ENCODE measurements around the gene OS9.

The OS9 gene

GRCh38 chr12:57729321-57729844 is 35.5 kb downstream of the OS9 start:
- Histone ChIP-seq H4K8ac (ENCODE audit: low read depth, low read length) (no peak overlapping the region), H2BK120ac (ENCODE audit: insufficient read depth, low read length, poor library complexity) (no peak overlapping the region), H3K4me3 (ENCODE audit: low read depth, low read length) (no peak overlapping the region), H3K36me3 (ENCODE audit: control insufficient read depth in 1 of 2, insufficient read depth in 2 of 2, low read length in 2 of 2) (no peaks in the 10 kb centered on the region), H4K91ac (ENCODE audit: low read depth, low read length) (no peak overlapping the region), H2BK5ac (ENCODE audit: low read depth, low read length, poor library complexity) (no peak overlapping the region), H3K14ac (ENCODE audit: low read length) (no peak overlapping the region), H3K4me1 (ENCODE audit: control insufficient read depth in 1 of 2, insufficient read depth in 2 of 2, low read length in 2 of 2) (peaks cover 7 to 12% of the 10 kb centered on the region in 2 experiments), H3K9ac (ENCODE audit: low read length) (no peak overlapping the region), H2AK5ac (ENCODE audit: low read length) (no peak overlapping the region), H2BK12ac (ENCODE audit: low read length) (no peak overlapping the region), H4K12ac (ENCODE audit: low read depth, low read length) (no peak overlapping the region), H3K18ac (ENCODE audit: low read length) (no peak overlapping the region), H3K27me3 (ENCODE audit: insufficient read depth, low read length) (peaks cover 34% of the 10 kb centered on the region), H3K9me3 (ENCODE audit: insufficient read depth, low read depth, low read length) (peaks cover 15% of the 10 kb centered on the region), H3K79me1 (ENCODE audit: low read length) (no peaks in the 10 kb centered on the region), H3K27ac (ENCODE audit: low read depth, low read length) (no peak overlapping the region), H3K79me2 (ENCODE audit: control insufficient read depth, insufficient read depth, low read length, poor library complexity) (no peaks in the 10 kb centered on the region), H3K4me2 (ENCODE audit: low read length) (no peak overlapping the region), H3K4ac (ENCODE audit: low read depth, low read length) (no peak overlapping the region), H2AFZ (ENCODE audit: insufficient read depth, low read length, poor library complexity) (no peak overlapping the region), H3K23ac (ENCODE audit: low read length) (no peak overlapping the region)
- no CpG with 5 or more reads among the region's 5 CpGs for WGBS (ENCODE audit: extremely low coverage, insufficient coverage, insufficient read length)
- no peak for DNase-seq

DNA sequence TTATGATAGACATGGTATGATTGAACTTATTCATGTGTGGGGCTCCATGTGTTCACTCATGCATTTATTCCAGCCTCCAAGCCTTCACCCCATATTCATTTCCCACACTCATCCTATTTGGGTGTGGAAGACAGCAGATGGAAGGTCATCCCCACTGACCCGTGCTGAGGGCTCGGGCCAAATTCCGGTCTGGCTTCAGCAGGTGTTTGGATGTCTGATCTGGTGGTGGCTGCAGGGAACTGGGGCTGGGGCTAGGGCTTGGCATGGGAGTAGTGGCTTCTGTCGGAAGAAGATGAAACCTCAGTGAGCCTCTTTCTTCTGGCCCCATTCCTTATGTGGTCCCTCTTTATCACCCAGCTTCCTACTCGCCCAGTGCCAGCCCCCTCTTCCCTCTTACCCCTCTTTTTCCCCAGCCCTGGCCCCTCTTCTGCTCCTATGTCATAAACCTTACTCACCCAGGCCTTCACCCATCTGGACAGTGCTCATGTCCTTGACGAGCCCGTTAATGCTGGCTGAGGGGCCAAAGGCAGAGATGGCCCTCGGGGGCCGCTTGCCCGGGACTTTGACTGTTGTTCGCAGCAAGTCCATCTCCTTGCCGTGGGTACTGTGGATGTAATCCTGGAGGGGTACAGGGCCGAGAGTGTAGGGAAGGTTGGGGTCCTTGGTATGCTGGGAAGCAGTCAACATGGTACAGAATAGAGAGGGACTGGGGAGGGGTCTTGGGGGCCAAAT is 36.6 kb downstream of the OS9 start:
- no peaks in the 10 kb centered on the region for H3K79me1 ChIP-seq (ENCODE audit: low read length)
- H4K12ac ChIP-seq (ENCODE audit: low read depth, low read length), result no peak overlapping the region
- no peak overlapping the region for H2BK5ac ChIP-seq (ENCODE audit: low read depth, low read length, poor library complexity)
- no peak overlapping the region for H3K9ac ChIP-seq (ENCODE audit: low read length)
- H2BK12ac ChIP-seq (ENCODE audit: low read length), result no peak overlapping the region
- no peak overlapping the region for H3K4ac ChIP-seq (ENCODE audit: low read depth, low read length)
- no peak overlapping the region for H2AK5ac ChIP-seq (ENCODE audit: low read length)
- H3K4me2 ChIP-seq (ENCODE audit: low read length), result no peak overlapping the region
- peaks cover 15% of the 10 kb centered on the region for H3K9me3 ChIP-seq (ENCODE audit: insufficient read depth, low read depth, low read length)
- no peaks in the 10 kb centered on the region for H3K36me3 ChIP-seq (ENCODE audit: control insufficient read depth in 1 of 2, insufficient read depth in 2 of 2, low read length in 2 of 2)
- H3K23ac ChIP-seq (ENCODE audit: low read length), result no peak overlapping the region
- H3K27me3 ChIP-seq (ENCODE audit: insufficient read depth, low read length), result peaks cover 43% of the 10 kb centered on the region
- no peak overlapping the region for H2AFZ ChIP-seq (ENCODE audit: insufficient read depth, low read length, poor library complexity)
- no peak overlapping the region for H4K91ac ChIP-seq (ENCODE audit: low read depth, low read length)
- H3K79me2 ChIP-seq (ENCODE audit: control insufficient read depth, insufficient read depth, low read length, poor library complexity), result no peaks in the 10 kb centered on the region
- H3K4me1 ChIP-seq (ENCODE audit: control insufficient read depth in 1 of 2, insufficient read depth in 2 of 2, low read length in 2 of 2), result peaks cover 7 to 12% of the 10 kb centered on the region in 2 experiments
- no peak overlapping the region for H3K18ac ChIP-seq (ENCODE audit: low read length)
- no peak overlapping the region for H3K27ac ChIP-seq (ENCODE audit: low read depth, low read length)
- H4K8ac ChIP-seq (ENCODE audit: low read depth, low read length), result no peak overlapping the region
- no peak overlapping the region for H3K14ac ChIP-seq (ENCODE audit: low read length)
- DNase-seq, result no peak
- no CpG with 5 or more reads among the region's 13 CpGs for WGBS (ENCODE audit: extremely low coverage, insufficient coverage, insufficient read length)
- H3K4me3 ChIP-seq (ENCODE audit: low read depth, low read length), result no peak overlapping the region
- H2BK120ac ChIP-seq (ENCODE audit: insufficient read depth, low read length, poor library complexity), result no peak overlapping the region

DNA sequence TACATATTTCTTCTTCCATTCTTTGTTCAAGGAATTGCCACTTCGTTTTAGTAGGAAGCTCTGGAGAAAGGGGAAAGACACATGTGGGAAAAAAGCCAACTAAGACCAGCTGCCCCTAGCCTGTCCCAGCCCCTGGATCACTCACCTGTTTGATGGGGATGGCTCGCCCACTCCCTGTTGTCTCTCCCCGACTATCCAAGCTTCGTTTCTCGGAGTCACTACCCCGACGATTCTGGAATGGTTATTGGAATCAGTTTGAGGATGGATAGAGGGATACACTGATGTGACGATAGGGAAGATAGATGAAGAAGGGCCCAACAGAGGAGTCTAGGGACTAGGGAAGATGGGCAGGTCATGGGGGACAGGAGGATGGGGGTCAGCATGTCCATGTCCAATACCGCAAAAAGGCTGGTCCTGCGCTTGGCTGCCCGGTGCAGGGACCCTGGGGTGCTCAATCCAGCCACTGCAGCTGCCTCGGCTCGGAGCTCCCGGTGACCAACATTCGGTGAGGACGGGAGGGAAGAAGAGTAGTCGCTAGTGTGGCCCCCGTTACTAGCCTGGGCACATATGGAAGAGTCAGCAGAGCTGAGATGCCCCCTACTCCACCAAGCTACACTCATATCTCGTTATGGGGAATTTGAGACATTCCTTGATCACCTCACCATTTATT is 37.6 kb downstream of the OS9 start:
- no peak overlapping the region for H2AK5ac ChIP-seq (ENCODE audit: low read length)
- H3K9ac ChIP-seq (ENCODE audit: low read length), result no peak overlapping the region
- no peaks in the 10 kb centered on the region for H3K36me3 ChIP-seq (ENCODE audit: control insufficient read depth in 1 of 2, insufficient read depth in 2 of 2, low read length in 2 of 2)
- H4K8ac ChIP-seq (ENCODE audit: low read depth, low read length), result no peak overlapping the region
- H3K4me2 ChIP-seq (ENCODE audit: low read length), result no peak overlapping the region
- H2BK120ac ChIP-seq (ENCODE audit: insufficient read depth, low read length, poor library complexity), result no peak overlapping the region
- no peak overlapping the region for H3K23ac ChIP-seq (ENCODE audit: low read length)
- DNase-seq, result no peak
- H3K9me3 ChIP-seq (ENCODE audit: insufficient read depth, low read depth, low read length), result peaks cover 17% of the 10 kb centered on the region
- no peak overlapping the region for H3K27ac ChIP-seq (ENCODE audit: low read depth, low read length)
- no peak overlapping the region for H4K12ac ChIP-seq (ENCODE audit: low read depth, low read length)
- no peak overlapping the region for H3K14ac ChIP-seq (ENCODE audit: low read length)
- H2BK12ac ChIP-seq (ENCODE audit: low read length), result no peak overlapping the region
- peaks cover 48% of the 10 kb centered on the region for H3K27me3 ChIP-seq (ENCODE audit: insufficient read depth, low read length)
- H2AFZ ChIP-seq (ENCODE audit: insufficient read depth, low read length, poor library complexity), result no peak overlapping the region
- no peak overlapping the region for H3K18ac ChIP-seq (ENCODE audit: low read length)
- peaks cover 1 to 4% of the 10 kb centered on the region in 2 experiments for H3K4me1 ChIP-seq (ENCODE audit: control insufficient read depth in 1 of 2, insufficient read depth in 2 of 2, low read length in 2 of 2)
- H3K4ac ChIP-seq (ENCODE audit: low read depth, low read length), result no peak overlapping the region
- no peaks in the 10 kb centered on the region for H3K79me2 ChIP-seq (ENCODE audit: control insufficient read depth, insufficient read depth, low read length, poor library complexity)
- no peak overlapping the region for H4K91ac ChIP-seq (ENCODE audit: low read depth, low read length)
- no peak overlapping the region for H3K4me3 ChIP-seq (ENCODE audit: low read depth, low read length)
- H2BK5ac ChIP-seq (ENCODE audit: low read depth, low read length, poor library complexity), result no peak overlapping the region
- WGBS (ENCODE audit: extremely low coverage, insufficient coverage, insufficient read length), result no CpG with 5 or more reads among the region's 19 CpGs
- H3K79me1 ChIP-seq (ENCODE audit: low read length), result no peaks in the 10 kb centered on the region

DNA sequence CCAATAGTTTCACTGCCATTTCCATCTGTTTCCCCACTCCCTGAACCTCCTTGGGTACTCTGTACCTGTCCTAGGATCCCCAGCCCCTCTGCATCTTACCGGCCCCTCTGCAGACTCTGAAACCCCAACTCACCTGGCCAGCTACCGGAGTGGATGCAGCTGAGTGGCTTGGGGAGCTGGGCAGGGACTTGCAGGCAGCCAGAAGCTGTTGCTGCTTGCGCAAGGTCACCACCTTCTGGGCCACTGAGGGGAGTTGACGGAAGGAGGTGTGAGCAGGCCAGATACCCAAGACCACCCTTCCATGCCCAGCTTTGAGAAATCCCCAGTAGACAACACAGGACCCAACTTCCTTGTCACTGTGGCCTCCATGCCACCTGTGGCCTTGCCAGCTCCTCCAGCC is 38.3 kb downstream of the OS9 start:
- no peak overlapping the region for H2BK12ac ChIP-seq (ENCODE audit: low read length)
- peaks cover 12% of the 10 kb centered on the region for H3K9me3 ChIP-seq (ENCODE audit: insufficient read depth, low read depth, low read length)
- H3K4me1 ChIP-seq (ENCODE audit: control insufficient read depth in 1 of 2, insufficient read depth in 2 of 2, low read length in 2 of 2), result no peaks in the 10 kb centered on the region
- H3K4me2 ChIP-seq (ENCODE audit: low read length), result no peak overlapping the region
- peaks cover 48% of the 10 kb centered on the region for H3K27me3 ChIP-seq (ENCODE audit: insufficient read depth, low read length)
- H3K79me1 ChIP-seq (ENCODE audit: low read length), result no peaks in the 10 kb centered on the region
- no peak overlapping the region for H2AK5ac ChIP-seq (ENCODE audit: low read length)
- no peak for DNase-seq
- H3K23ac ChIP-seq (ENCODE audit: low read length), result no peak overlapping the region
- WGBS (ENCODE audit: extremely low coverage, insufficient coverage, insufficient read length), result no CpG with 5 or more reads among the region's 4 CpGs
- H3K27ac ChIP-seq (ENCODE audit: low read depth, low read length), result no peak overlapping the region
- H3K9ac ChIP-seq (ENCODE audit: low read length), result no peak overlapping the region
- H3K14ac ChIP-seq (ENCODE audit: low read length), result no peak overlapping the region
- no peaks in the 10 kb centered on the region for H3K79me2 ChIP-seq (ENCODE audit: control insufficient read depth, insufficient read depth, low read length, poor library complexity)
- H3K18ac ChIP-seq (ENCODE audit: low read length), result no peak overlapping the region
- no peak overlapping the region for H2AFZ ChIP-seq (ENCODE audit: insufficient read depth, low read length, poor library complexity)
- H3K36me3 ChIP-seq (ENCODE audit: control insufficient read depth in 1 of 2, insufficient read depth in 2 of 2, low read length in 2 of 2), result no peaks in the 10 kb centered on the region
- H4K91ac ChIP-seq (ENCODE audit: low read depth, low read length), result no peak overlapping the region
- no peak overlapping the region for H2BK5ac ChIP-seq (ENCODE audit: low read depth, low read length, poor library complexity)
- H4K8ac ChIP-seq (ENCODE audit: low read depth, low read length), result no peak overlapping the region
- H4K12ac ChIP-seq (ENCODE audit: low read depth, low read length), result no peak overlapping the region
- H3K4ac ChIP-seq (ENCODE audit: low read depth, low read length), result no peak overlapping the region
- no peak overlapping the region for H3K4me3 ChIP-seq (ENCODE audit: low read depth, low read length)
- H2BK120ac ChIP-seq (ENCODE audit: insufficient read depth, low read length, poor library complexity), result no peak overlapping the region
